HG02852 (cell line): ENCODE measurements around the gene CHST13.

Source experiments
- ATAC-seq: cut with Tn5 transposase; IDR thresholded peaks from one replicate; pipeline ENCODE4 v1.9.1; 2021; ENCODE audit warnings: mild to moderate bottlenecking, moderate library complexity; ENCODE audit not compliant: unreplicated experiment

The CHST13 gene

DNA sequence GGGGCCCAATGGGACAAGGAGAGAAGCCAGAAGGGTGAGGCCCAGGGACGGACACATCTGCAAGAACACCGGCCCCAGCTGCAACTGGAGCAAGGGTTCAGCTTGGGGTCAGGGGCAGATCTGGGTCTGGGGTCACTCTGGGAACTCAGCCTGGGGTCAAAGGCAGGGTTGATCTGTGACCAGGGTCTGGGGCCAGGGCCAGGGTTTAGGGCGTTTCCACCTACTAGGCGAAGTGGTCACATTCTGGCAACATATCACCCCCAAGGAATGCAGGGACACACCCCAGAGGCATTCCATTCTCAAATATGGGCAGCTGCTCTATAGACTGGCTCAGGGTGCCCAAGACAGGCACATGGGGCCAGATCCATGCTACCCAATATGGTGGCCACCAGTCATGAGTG is 15.4 kb upstream of the CHST13 start:
- no peak for ATAC-seq

DNA sequence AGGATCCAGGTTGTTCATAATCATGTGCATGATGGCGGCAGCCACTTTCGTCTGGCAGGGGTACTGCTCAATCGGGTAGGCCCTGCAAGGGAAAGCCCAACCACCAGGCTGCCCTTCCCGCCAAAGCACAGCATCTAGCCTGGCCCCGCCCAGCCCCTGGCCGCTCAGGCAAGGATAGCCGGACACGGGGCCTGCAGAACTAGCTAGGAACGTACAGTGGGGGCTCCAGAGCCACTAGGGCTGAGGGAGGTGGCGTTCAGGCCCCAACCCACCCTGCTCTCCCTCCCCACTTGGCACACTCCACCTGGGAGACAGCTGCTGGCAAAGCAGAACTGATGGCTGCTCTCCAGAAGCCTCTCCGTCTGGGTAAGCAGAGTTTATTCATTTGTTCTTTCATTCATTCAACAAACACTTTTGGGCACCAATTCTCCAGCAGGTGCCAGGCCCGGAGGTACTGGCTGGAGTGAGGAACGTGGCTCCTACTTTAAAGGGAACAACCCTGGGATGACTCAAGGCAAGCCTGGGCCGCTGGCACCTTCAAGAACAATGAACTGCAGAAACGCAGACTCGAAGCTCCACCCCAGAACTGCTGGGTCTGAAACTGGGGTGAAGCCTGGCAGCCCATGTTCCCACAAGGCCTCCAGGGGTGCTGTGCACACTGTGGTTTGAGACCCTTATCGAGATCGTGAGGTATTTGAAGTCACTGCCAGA is 14.2 kb upstream of the CHST13 start:
- no peak for ATAC-seq

DNA sequence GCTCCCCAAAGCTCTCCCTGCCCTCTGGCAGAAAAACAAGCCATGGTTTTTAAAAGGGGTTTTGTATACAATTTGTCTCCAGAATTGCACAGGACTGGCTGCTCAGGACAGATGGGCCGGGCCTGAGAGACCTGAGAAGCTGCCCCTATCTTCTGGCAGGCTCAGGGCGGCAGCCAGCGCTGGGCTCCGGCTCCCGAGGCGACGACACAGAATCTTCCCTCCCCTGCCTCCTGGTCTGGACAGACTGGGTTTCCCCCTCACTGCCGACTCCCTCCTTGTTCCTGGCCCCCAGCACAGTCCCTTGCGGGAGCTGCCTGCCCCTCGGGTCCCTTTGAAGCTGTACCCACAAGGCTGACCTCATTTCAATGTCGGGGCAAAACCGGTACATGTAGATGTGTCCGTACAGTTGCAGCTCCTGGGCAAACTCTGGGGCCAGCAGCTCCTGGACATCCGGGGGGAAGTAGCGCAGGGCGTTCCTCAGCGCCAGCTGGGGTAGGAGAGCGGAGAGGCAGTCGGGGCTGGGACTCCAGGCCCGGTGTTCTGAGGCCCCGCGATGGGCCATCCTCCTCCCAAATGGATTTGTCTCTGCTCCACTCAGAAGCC is 13.5 kb upstream of the CHST13 start:
- no peak for ATAC-seq

DNA sequence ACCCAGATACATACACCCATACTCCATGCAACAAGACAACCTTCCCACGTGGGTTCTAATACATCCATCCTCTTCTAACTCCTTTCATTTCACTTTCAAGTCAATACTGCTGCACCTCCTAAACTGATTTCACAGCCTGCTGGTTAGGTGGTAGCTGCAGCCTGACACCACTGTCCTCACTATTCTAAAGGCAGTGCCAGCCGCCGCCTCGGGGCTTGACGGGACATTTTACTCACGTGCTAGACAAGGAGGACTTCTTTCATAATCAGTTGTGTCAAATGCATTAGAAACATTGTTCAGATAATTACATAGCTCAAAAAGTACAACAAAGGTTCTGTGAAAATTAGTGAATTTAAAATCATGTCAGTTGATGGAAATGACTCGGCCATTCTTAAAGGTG is 12.7 kb upstream of the CHST13 start:
- ATAC-seq: no peak

DNA sequence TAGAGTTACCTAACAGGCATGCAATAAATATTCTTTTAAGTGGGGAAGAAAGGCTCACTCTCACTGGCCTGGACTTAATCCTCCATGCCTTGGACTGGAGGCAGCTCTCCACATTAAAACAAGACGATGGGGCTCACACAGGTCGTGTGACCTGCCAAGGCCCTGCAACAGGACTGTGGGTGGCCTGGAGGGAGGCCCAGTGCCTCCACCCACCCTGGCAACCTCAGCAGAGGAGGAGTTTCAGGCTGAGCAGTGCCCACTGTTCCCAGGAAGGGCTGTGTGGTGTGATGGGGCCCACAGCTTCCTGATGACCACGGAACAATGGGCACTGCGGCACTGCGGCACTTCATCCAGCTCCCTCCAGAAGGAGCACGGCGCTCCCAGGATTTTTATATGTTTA is 11.9 kb upstream of the CHST13 start:
- no peak for ATAC-seq

DNA sequence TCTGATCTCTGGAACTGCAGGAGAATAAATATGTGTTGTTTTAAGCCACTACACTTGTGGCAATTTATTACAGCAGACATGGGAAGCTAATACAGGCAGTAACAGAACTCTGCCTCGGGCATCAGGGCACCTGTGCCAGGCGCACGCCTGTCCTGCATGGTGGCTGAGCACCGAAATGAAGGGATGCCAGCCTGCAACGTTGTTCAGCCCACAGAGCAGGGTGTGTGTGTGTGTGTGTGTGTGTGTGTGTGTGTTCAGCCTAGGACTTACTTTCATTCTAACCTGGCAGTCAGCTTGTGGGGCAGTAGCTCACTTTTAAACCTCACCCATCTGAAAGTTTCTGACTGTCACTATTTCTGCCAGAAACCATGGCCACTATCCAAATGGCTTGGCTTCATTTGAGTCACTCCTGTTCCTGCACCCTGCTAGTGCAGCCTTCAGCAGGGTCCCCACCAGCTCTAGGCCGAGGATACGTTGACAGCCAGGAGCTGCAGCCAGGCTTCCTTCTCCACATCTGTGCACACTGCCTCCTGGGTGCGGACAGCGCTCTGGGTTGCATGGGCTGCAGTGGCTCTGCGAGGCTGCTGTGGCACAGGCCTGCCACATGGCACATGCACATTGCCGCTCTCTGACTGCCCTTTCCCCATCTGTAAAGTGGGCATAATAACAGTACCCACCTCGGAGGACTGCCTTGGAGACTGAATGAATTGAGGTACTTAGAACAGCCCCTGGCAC is 10.9 kb upstream of the CHST13 start:
- ATAC-seq: no peak

DNA sequence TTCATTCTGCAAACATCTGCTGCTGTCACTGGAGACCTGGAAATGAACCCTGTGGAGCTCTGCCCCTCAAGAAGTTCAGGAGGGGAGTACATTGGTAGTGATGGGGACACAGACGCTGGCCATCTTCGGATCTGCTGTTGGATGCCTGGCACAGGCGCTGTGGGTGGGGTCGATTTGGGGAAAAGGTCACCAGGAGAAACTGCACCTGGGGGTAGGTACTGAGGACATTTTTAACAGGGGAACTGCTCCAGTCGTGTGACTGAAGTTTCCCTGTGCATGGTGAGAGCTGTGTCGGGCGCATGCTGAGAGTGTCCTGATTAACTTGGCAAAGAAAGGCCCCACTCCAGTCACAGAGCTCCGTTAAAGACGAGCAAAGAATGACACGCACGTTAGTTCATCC is 9.8 kb upstream of the CHST13 start:
- no peak for ATAC-seq

DNA sequence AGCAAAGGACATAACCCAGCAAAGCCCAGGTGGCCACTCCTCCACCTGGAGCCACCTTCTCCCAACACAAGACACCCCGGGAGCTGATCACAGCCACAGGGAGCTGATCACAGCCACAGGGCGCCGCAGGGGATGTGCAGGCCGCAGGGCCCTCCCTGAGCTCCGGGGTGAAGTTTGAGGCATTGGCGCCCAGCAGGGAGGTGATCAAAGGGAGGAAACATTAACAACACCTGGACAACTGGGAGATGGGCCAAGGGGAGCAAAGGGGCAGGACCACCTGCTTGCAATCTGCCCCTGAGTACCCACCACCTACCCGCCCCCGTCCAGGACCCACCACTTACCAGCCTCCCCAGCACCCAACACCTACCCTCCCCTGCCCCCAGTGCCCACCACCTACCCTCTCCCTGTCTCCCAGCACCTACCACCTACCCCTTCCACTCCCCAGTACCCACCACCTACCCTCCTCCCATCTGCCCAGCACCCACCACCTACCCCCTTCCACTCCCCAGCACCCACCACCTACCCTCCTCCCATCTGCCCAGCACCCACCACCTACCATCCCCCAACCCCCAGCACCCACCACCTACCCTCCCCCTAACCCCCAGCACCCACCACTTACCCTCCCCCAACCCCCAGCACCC is 8.8 kb upstream of the CHST13 start:
- no peak for ATAC-seq

DNA sequence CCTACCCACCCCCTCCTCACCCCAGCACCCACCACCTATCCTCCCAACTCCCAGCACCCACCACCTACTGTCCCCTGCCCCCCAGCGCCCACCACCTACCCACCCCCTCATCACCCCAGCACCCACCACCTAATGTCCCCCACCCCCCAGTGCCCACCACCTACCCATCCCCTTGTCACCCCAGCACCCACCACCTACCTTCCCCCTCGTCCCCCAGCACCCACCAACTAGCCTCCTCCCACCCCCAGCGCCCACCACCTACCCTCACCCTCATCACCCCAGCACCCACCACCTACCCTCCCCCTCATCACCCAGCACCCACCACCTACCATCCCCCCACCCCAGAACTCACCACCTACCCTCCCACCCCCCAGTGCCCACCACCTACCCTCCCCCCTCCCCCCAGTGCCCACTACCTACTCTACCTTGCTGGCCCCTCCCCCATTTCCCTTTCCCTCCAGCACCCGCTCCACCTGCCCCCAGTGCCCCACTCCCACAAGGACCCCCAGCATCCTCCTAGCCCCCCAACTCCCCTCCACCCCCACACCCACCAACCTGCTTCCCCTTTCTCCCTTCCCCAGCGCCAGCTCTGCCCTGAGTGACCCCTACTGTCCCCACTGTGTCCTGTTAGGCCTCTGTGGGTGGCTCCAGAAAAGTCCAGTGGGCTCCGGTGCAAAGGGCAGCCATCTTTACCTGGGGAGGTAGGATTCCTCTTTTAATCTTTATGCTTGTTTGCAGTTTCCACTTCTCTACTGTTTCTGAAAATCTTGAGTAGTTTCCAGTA is 7.6 kb upstream of the CHST13 start:
- no peak for ATAC-seq

DNA sequence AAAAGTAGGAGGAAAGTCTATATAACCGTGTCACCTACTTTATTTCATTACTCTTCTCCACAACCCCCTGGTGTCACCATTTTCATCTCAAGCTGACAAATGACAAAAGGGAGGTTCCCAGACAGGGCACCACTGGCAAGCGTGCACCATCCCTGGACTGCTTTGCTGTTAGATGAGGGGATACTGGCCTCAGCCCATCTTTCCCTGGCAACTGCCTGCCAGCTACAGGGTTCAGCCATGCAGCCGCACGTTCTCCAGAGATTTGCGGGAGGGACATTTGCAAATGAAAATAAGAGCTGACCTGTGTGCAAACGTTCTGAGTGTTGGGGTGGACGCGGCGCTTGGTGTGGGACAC is 7.0 kb upstream of the CHST13 start:
- no peak for ATAC-seq

DNA sequence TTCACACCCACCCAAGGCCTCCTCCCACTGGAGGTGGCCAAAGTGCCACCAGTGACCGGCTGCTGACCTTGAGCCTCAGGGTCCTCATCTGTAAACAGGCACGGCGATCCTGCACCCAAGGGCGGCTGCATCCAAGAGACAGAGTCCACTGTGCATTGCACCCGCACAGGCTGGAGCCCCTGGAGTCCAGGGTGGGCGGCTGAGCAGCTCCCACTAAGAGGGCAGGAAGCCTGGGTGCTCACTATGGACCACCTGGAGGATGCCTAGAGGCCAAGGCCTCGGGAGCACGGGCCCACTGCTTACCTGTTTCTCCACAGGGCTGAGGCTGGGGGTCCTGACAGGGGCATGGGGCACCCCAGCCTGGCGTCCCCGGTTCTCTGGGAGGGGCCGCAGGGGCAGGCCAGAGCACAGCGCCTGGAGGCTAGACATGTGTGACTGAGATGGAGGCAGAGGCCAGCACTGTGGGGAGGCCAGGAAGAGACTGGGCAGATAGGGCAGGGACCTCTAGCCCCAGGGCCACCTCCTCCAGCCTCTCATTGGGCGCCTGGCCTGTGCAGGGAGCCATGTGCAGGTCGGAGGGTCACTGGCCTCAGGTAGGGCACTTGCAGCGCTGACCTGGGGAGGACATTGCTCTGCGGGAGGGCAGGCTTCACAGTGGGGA is 6.5 kb upstream of the CHST13 start, which contains the start of gene UROC1:
Gene UROC1, minus strand, starts transcription at position 483 of the 661 bp plus-strand sequence. Its CDS starts 54 bp downstream, at position 429.
- no peak for ATAC-seq

DNA sequence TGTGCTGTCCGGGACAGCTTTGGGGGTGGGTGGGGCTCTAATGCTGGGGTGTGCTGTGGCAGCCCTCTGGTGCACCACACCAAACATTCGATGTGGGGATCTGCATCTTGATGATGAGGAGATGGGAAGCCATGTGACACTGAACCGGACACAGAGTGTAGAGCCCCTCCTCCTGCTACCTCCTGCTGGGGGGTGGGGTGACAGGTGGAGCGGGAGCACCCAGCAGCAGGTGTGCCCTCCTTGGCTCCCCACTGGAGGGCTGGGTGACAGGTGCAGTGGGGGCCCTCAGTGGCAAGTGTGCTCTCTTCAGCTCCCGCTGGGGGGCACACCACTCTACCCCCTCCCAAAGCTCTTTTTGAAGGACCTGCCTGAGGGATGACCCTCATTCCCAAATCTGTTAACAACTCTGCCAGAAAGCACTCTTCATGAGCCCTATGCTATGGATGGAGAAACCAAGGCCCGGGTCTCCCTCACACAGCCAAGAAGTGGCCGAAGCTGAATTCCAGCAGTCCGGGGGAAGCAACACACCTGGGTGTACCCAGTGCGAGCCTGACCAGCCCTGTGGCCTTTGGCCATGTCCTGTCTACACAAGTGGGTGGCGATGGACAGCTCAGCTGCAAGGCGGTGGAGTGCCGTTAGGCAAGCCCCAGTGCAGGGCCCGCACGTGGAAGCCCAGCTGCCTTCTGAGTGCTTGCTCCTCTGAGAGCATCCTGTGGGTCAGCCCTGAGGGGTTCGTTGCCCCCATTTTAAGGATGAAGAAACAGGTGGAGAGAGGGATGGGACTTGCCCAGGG is 5.8 kb upstream of the CHST13 start:
- ATAC-seq: no peak

DNA sequence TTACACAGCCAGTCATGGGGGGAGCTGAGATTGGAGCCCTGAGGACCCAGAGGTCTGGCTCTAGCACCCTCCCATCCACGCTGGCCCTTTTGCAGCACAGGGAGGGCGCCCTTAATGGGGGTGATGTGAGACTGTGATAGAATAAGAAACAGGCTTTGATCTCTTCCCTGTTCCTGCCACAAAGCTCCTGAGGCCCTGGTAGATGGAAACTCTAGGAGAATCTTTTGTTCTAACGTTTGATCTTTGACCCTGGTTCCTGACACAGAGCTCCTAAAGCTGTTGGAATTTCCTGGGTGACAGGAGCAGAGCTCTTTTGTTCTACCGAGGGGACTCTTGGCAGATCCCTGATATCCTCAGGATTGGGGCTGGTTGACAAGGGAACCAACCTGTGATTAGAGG is 5.2 kb upstream of the CHST13 start:
- ATAC-seq: no peak

DNA sequence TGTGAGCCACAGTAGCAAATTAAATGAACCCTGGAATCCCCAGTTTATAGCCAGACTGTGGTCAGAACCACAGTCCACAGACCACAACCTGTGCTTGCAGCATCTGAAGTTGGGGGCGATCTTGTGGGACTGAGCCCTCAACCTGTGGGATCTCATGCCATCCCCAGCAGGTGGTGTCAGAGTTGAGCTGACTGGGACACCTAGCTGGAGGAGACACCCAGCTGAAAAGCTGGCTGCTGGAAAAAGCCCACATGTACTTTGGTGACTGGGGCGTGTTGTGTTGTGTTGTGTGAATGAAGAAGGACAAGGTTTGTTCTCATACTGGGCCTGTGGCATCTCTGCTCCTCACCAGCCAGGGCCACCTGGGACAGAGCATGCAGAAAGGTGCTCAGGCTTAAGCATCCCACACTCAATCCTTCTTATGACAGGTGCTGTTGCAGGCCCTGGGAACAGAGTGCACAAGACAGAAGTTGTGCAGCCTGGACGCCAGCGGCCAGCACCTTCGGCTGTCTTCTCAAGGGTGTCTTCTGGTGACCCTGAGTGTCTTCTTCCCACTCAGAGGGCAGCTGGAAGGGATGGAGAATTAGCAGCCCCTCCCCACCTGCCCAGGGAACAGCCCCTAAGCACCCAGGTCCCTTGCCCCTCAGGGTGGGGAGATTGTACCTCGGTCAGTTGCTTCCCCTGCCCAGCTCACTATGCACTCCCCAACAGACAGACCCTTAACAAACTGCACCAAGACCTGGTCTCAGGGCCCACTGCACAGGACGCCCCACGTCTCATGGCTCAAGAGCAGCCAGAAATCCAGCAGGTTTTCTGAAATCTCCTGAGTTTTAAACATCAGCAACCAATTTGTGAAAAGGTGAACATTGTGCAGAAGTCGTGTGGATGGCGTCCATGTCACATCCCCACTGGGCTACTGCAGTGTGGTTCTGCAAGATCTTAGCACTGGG is 4.2 kb upstream of the CHST13 start:
- no peak for ATAC-seq

DNA sequence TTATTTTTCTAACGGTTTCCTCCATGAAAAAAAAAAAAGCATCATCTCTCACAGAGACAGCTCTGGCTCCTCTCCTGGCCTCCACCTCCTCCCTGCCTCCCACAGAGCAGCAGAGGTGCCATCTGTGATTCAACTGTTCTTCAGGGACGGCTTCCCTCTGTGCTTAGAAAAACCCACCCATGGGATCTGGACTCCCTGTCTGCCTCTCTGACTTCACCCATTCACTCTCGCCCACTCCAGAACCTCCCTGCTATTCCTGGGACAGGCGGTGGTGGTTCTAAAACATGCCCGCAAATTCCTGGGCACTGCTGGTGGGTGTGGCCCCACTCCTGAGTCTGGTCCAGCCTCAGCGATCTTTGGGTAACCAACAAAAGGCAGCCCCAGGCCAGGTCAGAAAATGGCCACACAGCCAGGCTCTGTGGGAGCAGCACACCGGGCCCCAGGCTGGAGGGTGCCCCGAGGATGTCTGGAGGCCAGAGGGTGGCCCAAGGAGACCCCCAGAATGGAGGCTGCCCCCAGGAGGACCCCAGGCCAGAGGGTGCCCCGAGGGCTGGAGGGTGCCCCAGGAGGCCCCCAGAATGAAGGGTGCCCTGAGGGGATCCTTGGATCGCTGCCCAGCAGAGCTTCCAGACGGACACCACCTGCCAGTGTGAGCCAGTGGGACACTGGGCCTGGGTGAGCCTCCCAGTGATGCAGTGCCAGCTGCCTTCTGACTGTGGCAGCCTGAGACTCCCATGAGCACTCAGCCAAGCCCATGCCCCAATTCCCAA is 2.6 kb upstream of the CHST13 start:
- ATAC-seq: no peak

DNA sequence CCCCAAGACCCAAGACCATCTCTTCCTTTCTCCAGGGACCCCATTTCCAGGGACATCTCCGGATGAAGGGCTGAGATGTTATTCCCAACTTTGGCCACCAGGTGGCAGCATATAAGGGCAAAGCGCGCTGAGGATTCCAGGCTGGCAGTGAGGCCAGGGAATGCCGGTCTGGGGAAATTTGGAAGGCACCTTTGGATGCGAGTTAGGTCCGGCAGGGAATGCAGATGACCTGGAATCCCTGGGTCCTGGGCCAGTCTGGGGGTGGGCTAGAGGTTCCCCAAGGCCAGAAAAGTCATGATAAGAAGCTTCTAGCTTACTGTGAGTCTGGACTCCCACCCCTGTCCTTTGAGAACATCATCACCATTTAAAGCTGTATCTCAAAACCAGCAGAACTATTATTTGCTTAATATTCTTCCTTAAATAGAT is 1.6 kb upstream of the CHST13 start:
- no peak for ATAC-seq

DNA sequence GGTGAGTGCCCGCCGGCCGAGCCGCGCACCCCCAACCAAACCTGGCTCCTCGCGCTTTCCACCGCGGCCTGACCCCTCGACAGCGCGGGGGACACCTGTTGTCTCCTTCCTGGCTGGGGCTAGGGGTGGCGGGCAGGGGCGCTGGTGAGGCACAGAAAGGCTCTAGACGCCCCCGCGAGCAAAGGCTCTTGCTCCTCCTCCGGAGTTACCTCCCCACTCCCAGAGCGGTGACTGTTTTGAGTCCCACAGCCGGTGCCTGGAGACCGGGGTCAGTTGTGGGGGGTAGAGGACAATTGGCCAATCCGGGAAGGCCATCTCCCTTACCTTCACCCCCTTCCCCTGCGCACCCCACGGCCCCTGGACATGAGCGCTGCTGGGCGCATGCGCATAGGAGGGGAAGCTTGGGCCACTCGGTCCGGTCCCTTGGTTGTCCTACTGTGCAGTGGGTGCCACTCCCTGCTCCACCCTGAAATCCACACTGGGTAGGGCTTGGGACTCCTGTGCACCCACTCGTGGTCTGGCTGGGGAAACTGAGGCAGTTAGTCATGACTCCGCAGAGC is 554 bp downstream of the CHST13 start:
- no peak for ATAC-seq
